Measurements from ENCODE around the gene ATP2C2. TPM values are rescaled to one million over a fixed set of nuclear protein-coding genes. Genes with fewer than 3 reads are reported as not detected.
"Not testable (repeated sequence)": the region's sequence is repeated elsewhere in the genome, so short reads cannot be mapped to it uniquely, and the experiment has no call there.

The ATP2C2 gene
- total and polyA plus RNA-seq, 7 donors, result 2.5 to 60.7 (median 7.2) TPM; not detected in 2

GRCh38 chr16:84387021-84387420, 18.7 kb downstream of the ATP2C2 start:
- Histone ChIP-seq H3K4me3 (no peak overlapping the region), H3K9me3 (no peaks in the 10 kb centered on the region), H3K27ac (no peak overlapping the region), H3K36me3 (no peaks in the 10 kb centered on the region), H3K4me1 (no peaks in the 10 kb centered on the region), H3K27me3 (no peaks in the 10 kb centered on the region)
- no peak for DNase-seq
- intact Hi-C loops (cut with DNase I), result no loop called here
- 91 to 96% methylated on average over 11 of the region's 11 CpGs for WGBS, 2 donors
- no peak for TF ChIP-seq POLR2A (IDR thresholded peaks at IDR 0.05)

GRCh38 chr16:84390131-84390785, 21.9 kb downstream of the ATP2C2 start:
- no peak for DNase-seq
- intact Hi-C loops (cut with DNase I), result no loop called here
- 84 to 85% methylated on average over 30 of the region's 30 CpGs for WGBS, 2 donors
- Histone ChIP-seq H3K4me3 (no peak overlapping the region), H3K27me3 (peaks cover 0 to 4% (median 0%) of the 10 kb centered on the region in 3 donors), H3K9me3 (no peaks in the 10 kb centered on the region), H3K4me1 (no peaks in the 10 kb centered on the region), H3K36me3 (no peaks in the 10 kb centered on the region), H3K27ac (no peak overlapping the region)
- no peak for TF ChIP-seq EP300 (IDR thresholded peaks at IDR 0.05)
- TF ChIP-seq POLR2AphosphoS5 (IDR thresholded peaks at IDR 0.05), result no peak
- TF ChIP-seq CTCF (IDR thresholded peaks at IDR 0.05), result no peak
- TF ChIP-seq POLR2A (IDR thresholded peaks at IDR 0.05), result no peak

- WGBS, 2 donors, result 56 to 61% methylated on average over 20 of the region's 20 CpGs
- intact Hi-C loops (cut with DNase I), result no loop called here
- no peak for DNase-seq
- no peaks in the 10 kb centered on the region for H3K9me3 ChIP-seq
- H3K4me1 ChIP-seq, result no peaks in the 10 kb centered on the region
- H3K4me3 ChIP-seq, result no peak overlapping the region
- peaks cover 0 to 4% (median 0%) of the 10 kb centered on the region in 3 donors for H3K27me3 ChIP-seq
- no peak for TF ChIP-seq POLR2AphosphoS5 (IDR thresholded peaks at IDR 0.05)
- no peak for TF ChIP-seq EP300 (IDR thresholded peaks at IDR 0.05)
- TF ChIP-seq POLR2A (IDR thresholded peaks at IDR 0.05), result no peak
- TF ChIP-seq CTCF (IDR thresholded peaks at IDR 0.05), result no peak
- H3K36me3 ChIP-seq, result no peaks in the 10 kb centered on the region
- H3K27ac ChIP-seq, result no peak overlapping the region
These were observed 23.1 kb downstream of the ATP2C2 start for GRCh38 chr16:84391151-84392030.

- H3K9me3 ChIP-seq, result no peaks in the 10 kb centered on the region
- no peak overlapping the region for H3K27ac ChIP-seq
- no peaks in the 10 kb centered on the region for H3K36me3 ChIP-seq
- no peak for DNase-seq
- H3K4me3 ChIP-seq, result no peak overlapping the region
- intact Hi-C loops (cut with DNase I), result no loop called here
- H3K4me1 ChIP-seq, result no peaks in the 10 kb centered on the region
- TF ChIP-seq POLR2A (IDR thresholded peaks at IDR 0.05) (no peak), POLR2AphosphoS5 (IDR thresholded peaks at IDR 0.05) (no peak), EP300 (IDR thresholded peaks at IDR 0.05) (no peak), CTCF (IDR thresholded peaks at IDR 0.05) (no peak)
- H3K27me3 ChIP-seq, result peaks cover 0 to 4% (median 0%) of the 10 kb centered on the region in 3 donors
These were observed 23.7 kb downstream of the ATP2C2 start for GRCh38 chr16:84392031-84392360.

- 88 to 92% methylated on average over 10 of the region's 10 CpGs for WGBS, 2 donors
- DNase-seq; intact Hi-C loops (cut with DNase I): not testable (repeated sequence)
These were observed 27.7 kb downstream of the ATP2C2 start for GRCh38 chr16:84396082-84396481.

More at GRCh38 chr16:84396082-84396481, 27.7 kb downstream of the ATP2C2 start:
- not testable (repeated sequence) for H3K4me3 ChIP-seq, H3K27me3 ChIP-seq, H3K27ac ChIP-seq, H3K36me3 ChIP-seq, H3K9me3 ChIP-seq, H3K4me1 ChIP-seq
